SK-N-SH treated with all-trans-retinoic acid at 6 μM for 48 hours (cell line): Measurements from ENCODE around the gene FOXK1.

Source experiments
- ARNTL ChIP-seq: fragments of 450-650 bp; formaldehyde crosslinking; IDR thresholded peaks from 2 replicates; pipeline ENCODE4 v1.5.0; 2020; ENCODE audit warnings: low read depth, mild to moderate bottlenecking, moderate library complexity, borderline replicate concordance
- ISL1 ChIP-seq: fragments of 250-450 bp; sonication (Bioruptor Pico); IDR thresholded peaks from 2 replicates; pipeline ENCODE4 v2.1.2; 2022; ENCODE audit warnings: mild to moderate bottlenecking, moderate library complexity
- OSR1 ChIP-seq: fragments of 250-450 bp; sonication (Bioruptor Pico); IDR thresholded peaks from 2 replicates; pipeline ENCODE4 v1.8.0; 2022; ENCODE audit warnings: moderate library complexity, mild to moderate bottlenecking, inconsistent platforms
- PPARA ChIP-seq: fragments of 250-450 bp; sonication (Bioruptor Pico); IDR thresholded peaks from 2 replicates; pipeline ENCODE4 v1.5.0; 2020; ENCODE audit warnings: mild to moderate bottlenecking, borderline replicate concordance
- RARB ChIP-seq: fragments of 250-450 bp; sonication (Bioruptor Pico); IDR thresholded peaks from 2 replicates; pipeline ENCODE4 v1.8.0; 2021; ENCODE audit warnings: mild to moderate bottlenecking, moderate library complexity
- SNAI2 ChIP-seq: fragments of 250-450 bp; sonication (Bioruptor Pico); IDR thresholded peaks from 2 replicates; pipeline ENCODE4 v1.5.0; 2020; ENCODE audit warnings: mild to moderate bottlenecking, moderate library complexity
- TCF4 ChIP-seq: fragments of 250-450 bp; sonication (Bioruptor Pico); IDR thresholded peaks from 2 replicates; pipeline ENCODE4 v1.8.0; 2021; ENCODE audit warnings: mild to moderate bottlenecking, moderate library complexity, borderline replicate concordance
- ZC3H10 ChIP-seq: fragments of 250-450 bp; sonication (Bioruptor Pico); IDR thresholded peaks from 2 replicates; pipeline ENCODE4 v1.5.1; 2021; ENCODE audit warnings: mild to moderate bottlenecking, moderate library complexity
- ZFP3 ChIP-seq: fragments of 250-450 bp; sonication (Bioruptor Pico); IDR thresholded peaks from 2 replicates; pipeline ENCODE4 v1.5.0; 2020; ENCODE audit warnings: mild to moderate bottlenecking, moderate library complexity
- ZNF565 ChIP-seq: fragments of 450-650 bp; formaldehyde crosslinking; conservative IDR thresholded peaks from 2 replicates; pipeline ENCODE4 v1.5.0; 2020; ENCODE audit warnings: low read depth, mild to moderate bottlenecking, moderate library complexity
- TF ChIP-seq, protein P1 (sequence below): fragments of 250-450 bp; sonication (Bioruptor Pico); IDR thresholded peaks from 2 replicates; pipeline ENCODE4 v1.8.0; 2020; ENCODE audit warnings: mild to moderate bottlenecking, moderate library complexity, borderline replicate concordance
- TF ChIP-seq, protein P2 (sequence below): fragments of 250-450 bp; sonication (Bioruptor Pico); IDR thresholded peaks from 2 replicates; pipeline ENCODE4 v1.8.0; 2021; ENCODE audit warnings: low read depth, mild to moderate bottlenecking, moderate library complexity, borderline replicate concordance
- TF ChIP-seq, protein P3 (sequence below): fragments of 250-450 bp; sonication (Bioruptor Pico); IDR thresholded peaks from 2 replicates; pipeline ENCODE4 v1.5.1; 2021; ENCODE audit warnings: mild to moderate bottlenecking, moderate library complexity

DNA sequence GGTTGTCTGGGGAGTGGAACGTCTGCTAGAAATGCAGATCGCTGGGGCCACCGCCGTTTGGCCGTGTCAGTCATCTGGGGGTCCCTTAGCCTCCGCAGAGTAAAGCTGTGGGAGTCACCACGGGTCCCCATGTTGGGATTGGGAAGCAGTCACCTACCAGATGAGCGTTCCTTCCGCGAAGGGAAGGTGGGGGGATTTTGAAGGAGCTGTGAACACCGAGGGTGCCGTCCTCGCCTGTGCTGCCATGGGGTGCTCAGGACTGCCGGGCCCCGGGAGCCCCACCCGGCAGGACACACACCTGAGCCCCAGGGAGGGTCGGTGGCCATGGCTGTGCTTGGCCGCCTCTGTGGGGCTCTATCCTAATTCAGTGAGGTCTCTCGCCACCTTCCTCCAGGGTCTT lies 47.2 kb downstream of the FOXK1 start:
- TF ChIP-seq, protein P1, sequence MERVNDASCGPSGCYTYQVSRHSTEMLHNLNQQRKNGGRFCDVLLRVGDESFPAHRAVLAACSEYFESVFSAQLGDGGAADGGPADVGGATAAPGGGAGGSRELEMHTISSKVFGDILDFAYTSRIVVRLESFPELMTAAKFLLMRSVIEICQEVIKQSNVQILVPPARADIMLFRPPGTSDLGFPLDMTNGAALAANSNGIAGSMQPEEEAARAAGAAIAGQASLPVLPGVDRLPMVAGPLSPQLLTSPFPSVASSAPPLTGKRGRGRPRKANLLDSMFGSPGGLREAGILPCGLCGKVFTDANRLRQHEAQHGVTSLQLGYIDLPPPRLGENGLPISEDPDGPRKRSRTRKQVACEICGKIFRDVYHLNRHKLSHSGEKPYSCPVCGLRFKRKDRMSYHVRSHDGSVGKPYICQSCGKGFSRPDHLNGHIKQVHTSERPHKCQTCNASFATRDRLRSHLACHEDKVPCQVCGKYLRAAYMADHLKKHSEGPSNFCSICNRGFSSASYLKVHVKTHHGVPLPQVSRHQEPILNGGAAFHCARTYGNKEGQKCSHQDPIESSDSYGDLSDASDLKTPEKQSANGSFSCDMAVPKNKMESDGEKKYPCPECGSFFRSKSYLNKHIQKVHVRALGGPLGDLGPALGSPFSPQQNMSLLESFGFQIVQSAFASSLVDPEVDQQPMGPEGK (CRISPR knock-in tag), result no peak
- no peak for TF ChIP-seq ARNTL (CRISPR knock-in tag)
- TF ChIP-seq, protein P2, sequence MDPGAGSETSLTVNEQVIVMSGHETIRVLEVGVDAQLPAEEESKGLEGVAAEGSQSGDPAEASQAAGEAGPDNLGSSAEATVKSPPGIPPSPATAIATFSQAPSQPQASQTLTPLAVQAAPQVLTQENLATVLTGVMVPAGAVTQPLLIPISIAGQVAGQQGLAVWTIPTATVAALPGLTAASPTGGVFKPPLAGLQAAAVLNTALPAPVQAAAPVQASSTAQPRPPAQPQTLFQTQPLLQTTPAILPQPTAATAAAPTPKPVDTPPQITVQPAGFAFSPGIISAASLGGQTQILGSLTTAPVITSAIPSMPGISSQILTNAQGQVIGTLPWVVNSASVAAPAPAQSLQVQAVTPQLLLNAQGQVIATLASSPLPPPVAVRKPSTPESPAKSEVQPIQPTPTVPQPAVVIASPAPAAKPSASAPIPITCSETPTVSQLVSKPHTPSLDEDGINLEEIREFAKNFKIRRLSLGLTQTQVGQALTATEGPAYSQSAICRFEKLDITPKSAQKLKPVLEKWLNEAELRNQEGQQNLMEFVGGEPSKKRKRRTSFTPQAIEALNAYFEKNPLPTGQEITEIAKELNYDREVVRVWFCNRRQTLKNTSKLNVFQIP, result no peak
- TF ChIP-seq, protein P3, sequence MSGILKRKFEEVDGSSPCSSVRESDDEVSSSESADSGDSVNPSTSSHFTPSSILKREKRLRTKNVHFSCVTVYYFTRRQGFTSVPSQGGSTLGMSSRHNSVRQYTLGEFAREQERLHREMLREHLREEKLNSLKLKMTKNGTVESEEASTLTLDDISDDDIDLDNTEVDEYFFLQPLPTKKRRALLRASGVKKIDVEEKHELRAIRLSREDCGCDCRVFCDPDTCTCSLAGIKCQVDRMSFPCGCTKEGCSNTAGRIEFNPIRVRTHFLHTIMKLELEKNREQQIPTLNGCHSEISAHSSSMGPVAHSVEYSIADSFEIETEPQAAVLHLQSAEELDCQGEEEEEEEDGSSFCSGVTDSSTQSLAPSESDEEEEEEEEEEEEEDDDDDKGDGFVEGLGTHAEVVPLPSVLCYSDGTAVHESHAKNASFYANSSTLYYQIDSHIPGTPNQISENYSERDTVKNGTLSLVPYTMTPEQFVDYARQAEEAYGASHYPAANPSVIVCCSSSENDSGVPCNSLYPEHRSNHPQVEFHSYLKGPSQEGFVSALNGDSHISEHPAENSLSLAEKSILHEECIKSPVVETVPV (CRISPR knock-in tag), result no peak
- no peak for TF ChIP-seq PPARA (CRISPR knock-in tag)
- TF ChIP-seq OSR1 (CRISPR knock-in tag), result no peak
- no peak for TF ChIP-seq ZFP3 (CRISPR knock-in tag)
- no peak for TF ChIP-seq ISL1 (CRISPR knock-in tag)
- no peak for TF ChIP-seq ZNF565 (CRISPR knock-in tag)
- no peak for TF ChIP-seq RARB (CRISPR knock-in tag)
- no peak for TF ChIP-seq ZC3H10 (CRISPR knock-in tag)
- no peak for TF ChIP-seq SNAI2
- TF ChIP-seq TCF4 (CRISPR knock-in tag), result no peak
